Liver (tissue), 9 donors: ENCODE measurements around the gene IL10. TPM values are rescaled to one million over a fixed set of nuclear protein-coding genes. Genes with fewer than 3 reads are reported as not detected.

Source experiments
- DNase-seq: peaks from one replicate; pipeline ENCODE4 v3.0.0-alpha.2; 2017; ENCODE audit warnings: low spot score
- H3K27ac ChIP-seq, 2 donors: one replicate each; pipeline ENCODE4 v1.7.0; 2013; ENCODE audit warnings: inconsistent platforms in 2 of 2, low read length in 2 of 2, control low read depth in 1 of 2, low read depth in 1 of 2, mild to moderate bottlenecking in 1 of 2
- H3K27me3 ChIP-seq, 4 donors: one replicate each; pipeline versions ENCODE4 v1.6.1 to v1.7.0; 2013; ENCODE audit warnings: low read length in 3 of 4, inconsistent platforms in 1 of 4, mild to moderate bottlenecking in 1 of 4, moderate library complexity in 1 of 4; ENCODE audit not compliant: control insufficient read depth in 4 of 4, insufficient read depth in 4 of 4
- H3K36me3 ChIP-seq, 4 donors: one replicate each; pipeline versions ENCODE4 v1.6.1 to v1.7.0; 2013; ENCODE audit warnings: low read length in 3 of 4, mild to moderate bottlenecking in 3 of 4, low read depth in 1 of 4, moderate library complexity in 1 of 4; ENCODE audit not compliant: control insufficient read depth in 4 of 4, insufficient read depth in 3 of 4
- H3K4me1 ChIP-seq, 4 donors: one replicate each; pipeline versions ENCODE4 v1.6.1 to v1.7.0; 2013; ENCODE audit warnings: low read length in 3 of 4, mild to moderate bottlenecking in 3 of 4, moderate library complexity in 1 of 4; ENCODE audit not compliant: control insufficient read depth in 4 of 4, insufficient read depth in 4 of 4
- H3K4me3 ChIP-seq, 3 donors: one replicate each; pipeline versions ENCODE4 v1.6.1 to v1.7.0; 2013; ENCODE audit warnings: low read length in 3 of 3, control low read depth in 1 of 3, low read depth in 1 of 3, mild to moderate bottlenecking in 1 of 3
- H3K9ac ChIP-seq, 2 donors: one replicate each; pipeline ENCODE4 v1.7.0; 2013; ENCODE audit warnings: low read length in 2 of 2, mild to moderate bottlenecking in 2 of 2, moderate library complexity in 2 of 2, control low read depth in 1 of 2, low read depth in 1 of 2
- H3K9me3 ChIP-seq, 4 donors: one replicate each; pipeline versions ENCODE4 v1.6.1 to v1.7.0; 2013; ENCODE audit warnings: low read length in 3 of 4; ENCODE audit not compliant: control insufficient read depth in 4 of 4
- ATF3 ChIP-seq: IDR thresholded peaks from 2 replicates; pipeline ENCODE4 v1.6.1; 2016; ENCODE audit warnings: antibody characterized with exemption
- CTCF ChIP-seq: fragments of 150-350 bp; IDR thresholded peaks from 2 replicates; pipeline ENCODE4 v1.5.1; 2017; ENCODE audit warnings: improper control_type of control experiment, low read depth, low read length; ENCODE audit not compliant: missing input control
- EGR1 ChIP-seq, 2 donors: IDR thresholded peaks; 2 replicates each; pipeline ENCODE4 v1.6.1; 2016 to 2018; ENCODE audit warnings: antibody characterized with exemption in 2 of 2, low read depth in 2 of 2
- FOXA1 ChIP-seq: IDR thresholded peaks from 2 replicates; pipeline ENCODE4 v1.6.1; 2016; ENCODE audit warnings: antibody characterized with exemption
- GABPA ChIP-seq, 2 donors: IDR thresholded peaks in 1 of 2; conservative IDR thresholded peaks in 1 of 2; 2 replicates each; pipeline ENCODE4 v1.6.1; 2016; ENCODE audit warnings: antibody characterized with exemption in 2 of 2, mild to moderate bottlenecking in 1 of 2, moderate library complexity in 1 of 2
- HNF4G ChIP-seq: IDR thresholded peaks from 2 replicates; pipeline ENCODE4 v1.6.1; 2016; ENCODE audit warnings: antibody characterized with exemption
- JUND ChIP-seq, 2 donors: IDR thresholded peaks; 2 replicates each; pipeline ENCODE4 v1.6.1; 2016; ENCODE audit warnings: antibody characterized with exemption in 2 of 2
- MAX ChIP-seq: IDR thresholded peaks from 2 replicates; pipeline ENCODE4 v1.6.1; 2016; ENCODE audit warnings: antibody characterized with exemption
- NR2F2 ChIP-seq: IDR thresholded peaks from 2 replicates; pipeline ENCODE4 v1.6.1; 2016; ENCODE audit warnings: antibody characterized with exemption
- RAD21 ChIP-seq, 2 donors: IDR thresholded peaks; 2 replicates each; pipeline ENCODE4 v1.6.1; 2016; ENCODE audit warnings: antibody characterized with exemption in 2 of 2, mild to moderate bottlenecking in 2 of 2
- REST ChIP-seq: IDR thresholded peaks from 2 replicates; pipeline ENCODE4 v1.6.1; 2016; ENCODE audit warnings: antibody characterized with exemption, mild to moderate bottlenecking
- RXRA ChIP-seq, 2 donors: IDR thresholded peaks; 2 replicates each; pipeline ENCODE4 v1.6.1; 2017 to 2018; ENCODE audit warnings: antibody characterized with exemption in 2 of 2, mild to moderate bottlenecking in 1 of 2
- SP1 ChIP-seq: IDR thresholded peaks from 2 replicates; pipeline ENCODE4 v1.6.1; 2018; ENCODE audit warnings: antibody characterized with exemption, mild to moderate bottlenecking
- TAF1 ChIP-seq: conservative IDR thresholded peaks from 2 replicates; pipeline ENCODE4 v1.6.1; 2016; ENCODE audit warnings: antibody characterized with exemption, mild to moderate bottlenecking
- YY1 ChIP-seq: IDR thresholded peaks from 2 replicates; pipeline ENCODE4 v1.6.1; 2016; ENCODE audit warnings: antibody characterized with exemption, mild to moderate bottlenecking
- ZBTB33 ChIP-seq: IDR thresholded peaks from 2 replicates; pipeline ENCODE4 v1.6.1; 2016; ENCODE audit warnings: antibody characterized with exemption
- WGBS: extraction: QIAGEN DNeasy Blood & Tissue Kit; methylation state at CpG from one replicate; pipeline ENCODE4 v1.1.7; 2013; 5-methylcytosine and 5-hydroxymethylcytosine counted together
- polyA plus RNA-seq, 2 donors: library from polyadenylated mRNA; stranded (reverse) in 1 of 2; unstranded in 1 of 2; fragments of 200-250 nt in 1 of 2; fragments of >200 nt in 1 of 2; fragmentation: Nextera tagmentation in 1 of 2; extraction: Ambion mirVana in 1 of 2; gene quantifications; one replicate each; pipeline versions ENCODE4 v1.2.1 to v1.2.3, GENCODE V29; 2013 to 2015
- total RNA-seq, 2 donors: library from RNA; depleted of rRNA; stranded (reverse); fragments of >200 nt; gene quantifications; one replicate each; pipeline ENCODE4 v1.2.3, GENCODE V29; 2014
- donor health status: healthy.
- donor health status: healthy.
- donor health status: healthy.
- donor health status: healthy.
- donor health status: healthy.

Gene IL10
- total and polyA plus RNA-seq, 4 donors: 0.23 to 1.4 (median 0.59) TPM

- Histone ChIP-seq H3K9me3 (no peaks in the 10 kb centered on the region), H3K36me3 (peaks cover 13 to 46% (median 33%) of the 10 kb centered on the region in 4 donors), H3K27ac (no peak overlapping the region), H3K9ac (no peak overlapping the region), H3K27me3 (no peaks in the 10 kb centered on the region), H3K4me1 (peaks cover 6 to 23% (median 16%) of the 10 kb centered on the region in 4 donors), H3K4me3 (no peak overlapping the region)
- no peak for DNase-seq
- WGBS: 98% methylated on average over 6 of the region's 6 CpGs
- TF ChIP-seq ATF3: no peak
- no peak for TF ChIP-seq FOXA1
- TF ChIP-seq YY1: no peak
- no peak for TF ChIP-seq REST
- TF ChIP-seq JUND (IDR thresholded peaks at IDR 0.05): no peak
- no peak for TF ChIP-seq RAD21 (IDR thresholded peaks at IDR 0.05)
- no peak for TF ChIP-seq RXRA (IDR thresholded peaks at IDR 0.05)
- TF ChIP-seq ZBTB33: no peak
- TF ChIP-seq EGR1 (IDR thresholded peaks at IDR 0.05; ENCODE audit: low read depth in 2 of 2): no peak
- TF ChIP-seq SP1: no peak
- TF ChIP-seq TAF1: no peak
Observed at GRCh38 chr1:206729050-206729449, 43.2 kb downstream of the IL10 start.

- H3K9me3 ChIP-seq: no peaks in the 10 kb centered on the region
- no peak overlapping the region for H3K9ac ChIP-seq
- no peak for DNase-seq
- TF ChIP-seq GABPA (IDR thresholded peaks at IDR 0.05 in 1 of 2, conservative IDR thresholded peaks at IDR 0.05 in 1 of 2): no peak
- H3K4me1 ChIP-seq: peaks cover 8 to 27% (median 18%) of the 10 kb centered on the region in 4 donors
- WGBS: 78% methylated on average over 9 of the region's 9 CpGs
- H3K27me3 ChIP-seq: no peaks in the 10 kb centered on the region
- no peak overlapping the region for H3K27ac ChIP-seq
- no peak overlapping the region for H3K4me3 ChIP-seq
- peaks cover 13 to 46% (median 33%) of the 10 kb centered on the region in 4 donors for H3K36me3 ChIP-seq
Observed at GRCh38 chr1:206728697-206728987, 43.7 kb downstream of the IL10 start.

GRCh38 chr1:206727981-206728696, 44.2 kb downstream of the IL10 start:
- no peak overlapping the region for H3K9ac ChIP-seq
- no peak overlapping the region for H3K27ac ChIP-seq
- no peaks in the 10 kb centered on the region for H3K9me3 ChIP-seq
- no peaks in the 10 kb centered on the region for H3K27me3 ChIP-seq
- H3K4me1 ChIP-seq: peaks cover 8 to 32% (median 23%) of the 10 kb centered on the region in 4 donors
- no peak for DNase-seq
- H3K4me3 ChIP-seq: no peak overlapping the region
- WGBS: 88% methylated on average over 8 of the region's 8 CpGs
- no peak for TF ChIP-seq HNF4G
- no peak for TF ChIP-seq ATF3
- no peak for TF ChIP-seq MAX
- TF ChIP-seq CTCF: no peak
- no peak for TF ChIP-seq NR2F2
- TF ChIP-seq EGR1 (IDR thresholded peaks at IDR 0.05; ENCODE audit: low read depth in 2 of 2): no peak
- H3K36me3 ChIP-seq: peaks cover 13 to 42% (median 32%) of the 10 kb centered on the region in 4 donors
